OCI-LY7 (cell line): ENCODE data around the gene PCDHGC4.

Source experiments
- EZH2phosphoT487 ChIP-seq: fragments of 200-600 bp; sonication (generic); IDR thresholded peaks from 2 replicates; pipeline ENCODE4 v1.6.1; 2018; ENCODE audit warnings: low read depth, borderline replicate concordance, mild to moderate bottlenecking, mixed run types, antibody characterized with exemption, low read length, moderate library complexity, mixed read lengths
- TF ChIP-seq, protein P1 (sequence below): fragments of 200-600 bp; sonication (generic); conservative IDR thresholded peaks from 2 replicates; pipeline ENCODE4 v1.5.1; 2014; ENCODE audit warnings: mild to moderate bottlenecking, antibody characterized with exemption, low read length, moderate library complexity, mixed read lengths

DNA sequence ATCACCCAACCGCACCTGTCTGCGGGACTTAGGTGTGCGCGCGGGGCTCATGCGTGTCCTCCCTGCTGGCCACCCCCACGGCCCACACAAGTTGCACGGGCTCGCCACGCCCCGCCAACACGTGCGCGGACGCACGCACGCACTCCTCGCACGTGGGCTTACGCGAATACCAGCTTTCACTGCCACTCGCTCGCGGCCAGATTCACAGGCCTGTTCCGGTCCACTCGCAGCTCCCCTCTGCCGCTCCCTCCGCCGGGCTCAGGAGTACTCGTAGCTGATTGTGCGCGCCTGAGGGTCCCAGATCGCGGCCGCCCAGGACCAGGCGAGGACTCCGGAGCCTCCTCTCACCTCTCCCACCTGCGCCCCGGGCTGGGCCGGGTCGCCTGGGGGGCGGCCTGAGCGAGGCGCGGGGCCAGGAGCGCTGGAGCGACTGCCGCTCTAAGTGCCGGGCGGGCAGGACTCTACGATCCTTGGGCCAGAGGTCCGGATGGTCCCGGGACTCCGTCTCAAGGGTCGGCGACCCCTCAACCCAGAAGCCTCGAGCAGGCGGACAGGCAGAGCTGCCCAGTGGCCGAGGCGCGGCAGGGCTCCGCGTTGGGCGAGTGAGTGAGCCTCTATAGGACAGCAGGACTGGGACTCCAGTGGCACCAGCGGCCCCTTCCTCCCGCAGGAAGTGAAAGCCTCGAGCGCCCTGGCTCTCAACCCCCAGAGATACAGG is 7.5 kb downstream of the PCDHGC4 start:
- TF ChIP-seq, protein P1, sequence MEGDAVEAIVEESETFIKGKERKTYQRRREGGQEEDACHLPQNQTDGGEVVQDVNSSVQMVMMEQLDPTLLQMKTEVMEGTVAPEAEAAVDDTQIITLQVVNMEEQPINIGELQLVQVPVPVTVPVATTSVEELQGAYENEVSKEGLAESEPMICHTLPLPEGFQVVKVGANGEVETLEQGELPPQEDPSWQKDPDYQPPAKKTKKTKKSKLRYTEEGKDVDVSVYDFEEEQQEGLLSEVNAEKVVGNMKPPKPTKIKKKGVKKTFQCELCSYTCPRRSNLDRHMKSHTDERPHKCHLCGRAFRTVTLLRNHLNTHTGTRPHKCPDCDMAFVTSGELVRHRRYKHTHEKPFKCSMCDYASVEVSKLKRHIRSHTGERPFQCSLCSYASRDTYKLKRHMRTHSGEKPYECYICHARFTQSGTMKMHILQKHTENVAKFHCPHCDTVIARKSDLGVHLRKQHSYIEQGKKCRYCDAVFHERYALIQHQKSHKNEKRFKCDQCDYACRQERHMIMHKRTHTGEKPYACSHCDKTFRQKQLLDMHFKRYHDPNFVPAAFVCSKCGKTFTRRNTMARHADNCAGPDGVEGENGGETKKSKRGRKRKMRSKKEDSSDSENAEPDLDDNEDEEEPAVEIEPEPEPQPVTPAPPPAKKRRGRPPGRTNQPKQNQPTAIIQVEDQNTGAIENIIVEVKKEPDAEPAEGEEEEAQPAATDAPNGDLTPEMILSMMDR = no peak
- TF ChIP-seq EZH2phosphoT487 = no peak
